Sigmoid colon (tissue), 4 donors: ENCODE results near the gene PEX3.

Experiments used
- POLR2AphosphoS5 ChIP-seq, 4 donors: sonication (generic); formaldehyde crosslinking; IDR thresholded peaks; one replicate each; pipeline ENCODE4 v1.6.1; 2017; ENCODE audit warnings: antibody characterized with exemption in 4 of 4
- TF ChIP-seq, protein P1 (sequence below), 4 experiments: fragments of 450-650 bp in 3 of 4; fragments of 200-600 bp in 1 of 4; IDR thresholded peaks; one replicate each; pipeline ENCODE4 v1.5.1; 2016 to 2019; ENCODE audit warnings: antibody characterized with exemption in 4 of 4, mild to moderate bottlenecking in 3 of 4, moderate library complexity in 2 of 4

GRCh38 chr6:143505111-143505510 lies 54.5 kb downstream of the PEX3 start:
- TF ChIP-seq, protein P1, sequence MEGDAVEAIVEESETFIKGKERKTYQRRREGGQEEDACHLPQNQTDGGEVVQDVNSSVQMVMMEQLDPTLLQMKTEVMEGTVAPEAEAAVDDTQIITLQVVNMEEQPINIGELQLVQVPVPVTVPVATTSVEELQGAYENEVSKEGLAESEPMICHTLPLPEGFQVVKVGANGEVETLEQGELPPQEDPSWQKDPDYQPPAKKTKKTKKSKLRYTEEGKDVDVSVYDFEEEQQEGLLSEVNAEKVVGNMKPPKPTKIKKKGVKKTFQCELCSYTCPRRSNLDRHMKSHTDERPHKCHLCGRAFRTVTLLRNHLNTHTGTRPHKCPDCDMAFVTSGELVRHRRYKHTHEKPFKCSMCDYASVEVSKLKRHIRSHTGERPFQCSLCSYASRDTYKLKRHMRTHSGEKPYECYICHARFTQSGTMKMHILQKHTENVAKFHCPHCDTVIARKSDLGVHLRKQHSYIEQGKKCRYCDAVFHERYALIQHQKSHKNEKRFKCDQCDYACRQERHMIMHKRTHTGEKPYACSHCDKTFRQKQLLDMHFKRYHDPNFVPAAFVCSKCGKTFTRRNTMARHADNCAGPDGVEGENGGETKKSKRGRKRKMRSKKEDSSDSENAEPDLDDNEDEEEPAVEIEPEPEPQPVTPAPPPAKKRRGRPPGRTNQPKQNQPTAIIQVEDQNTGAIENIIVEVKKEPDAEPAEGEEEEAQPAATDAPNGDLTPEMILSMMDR (IDR thresholded peaks at IDR 0.05), result no peak
- TF ChIP-seq POLR2AphosphoS5 (IDR thresholded peaks at IDR 0.05), result no peak
